Activated CD8-positive, alpha-beta T cell treated with anti-CD3 and anti-CD28 coated beads, Interleukin-2, amount 10 ng/mL, durations not matched to agents 7 days and 5 days (primary cell): ENCODE results near the gene CLPSL1. TPM values are rescaled to one million over a fixed set of nuclear protein-coding genes. Genes with fewer than 3 reads are reported as not detected.

Source experiments
- ATAC-seq: fragments of 150-1000 bp; cut with Tn5 transposase; one replicate; pipeline ENCODE4 v1.10.0; 2021; ENCODE audit warnings: moderate library complexity
- CTCF ChIA-PET: fragments of 350-600 bp; sonication (Branson Sonifier 250); formaldehyde crosslinking; loops from one replicate; lab custom pipeline; 2021; ENCODE audit warnings: antibody characterized with exemption; lab: Charles Lee
- POLR2A ChIA-PET: fragments of 350-600 bp; sonication (Branson Sonifier 250); formaldehyde crosslinking; loops from one replicate; lab custom pipeline; 2021; ENCODE audit warnings: antibody characterized with exemption; lab: Charles Lee
- DNase-seq: peaks from one replicate; pipeline ENCODE4 v3.0.0-alpha.2; 2020
- H3K27ac Mint-ChIP-seq: one replicate; pipeline ENCODE4 v1.8.0; 2021; ENCODE audit warnings: mild to moderate bottlenecking, mixed read lengths
- H3K27me3 Mint-ChIP-seq: one replicate; pipeline ENCODE4 v1.8.0; 2021; ENCODE audit warnings: low read depth, mixed read lengths
- H3K36me3 Mint-ChIP-seq: one replicate; pipeline ENCODE4 v1.8.0; 2021; ENCODE audit warnings: low read depth, mixed read lengths
- H3K4me1 Mint-ChIP-seq: one replicate; pipeline ENCODE4 v1.8.0; 2021; ENCODE audit warnings: low read depth, mixed read lengths
- H3K4me3 Mint-ChIP-seq: one replicate; pipeline ENCODE4 v1.8.0; 2021; ENCODE audit warnings: mild to moderate bottlenecking, mixed read lengths
- H3K9me3 Mint-ChIP-seq: one replicate; pipeline ENCODE4 v1.8.0; 2022; ENCODE audit warnings: mixed read lengths; ENCODE audit not compliant: insufficient read depth
- total RNA-seq, 2 experiments: library from RNA; stranded (reverse); gene quantifications; one replicate each; pipeline ENCODE4 v1.2.3, GENCODE V29; 2021

The CLPSL1 gene
- total RNA-seq, 2 experiments from 2014 or later = not detected

- Mint-ChIP-seq H3K27me3 (peaks cover 43% of the 10 kb centered on the region), H3K27ac (no peak overlapping the region), H3K9me3 (no peaks in the 10 kb centered on the region), H3K4me3 (no peak overlapping the region), H3K36me3 (no peaks in the 10 kb centered on the region), H3K4me1 (no peaks in the 10 kb centered on the region)
- no peak for DNase-seq
- POLR2A ChIA-PET = interaction anchor here (0.6 kb wide), 1 partner anchor 20 kb away, joined by 4 read pairs; no protein-coding TSS in a partner anchor
- no peak for ATAC-seq
- CTCF ChIA-PET = no interaction called here
Observed at GRCh38 chr6:35784200-35784599, 3.4 kb downstream of the CLPSL1 start.

GRCh38 chr6:35786272-35786671 is 5.5 kb downstream of the CLPSL1 start:
- Mint-ChIP-seq H3K9me3 (no peaks in the 10 kb centered on the region), H3K27me3 (peaks cover 43% of the 10 kb centered on the region), H3K36me3 (no peaks in the 10 kb centered on the region), H3K4me3 (no peak overlapping the region), H3K27ac (no peak overlapping the region), H3K4me1 (no peaks in the 10 kb centered on the region)
- CTCF ChIA-PET = no interaction called here
- ATAC-seq = no peak
- POLR2A ChIA-PET = no interaction called here
- no peak for DNase-seq

- DNase-seq = no peak
- no peak overlapping the region for H3K27ac Mint-ChIP-seq
- ChIA-PET CTCF (no interaction called here), POLR2A (no interaction called here)
- H3K27me3 Mint-ChIP-seq = peaks cover 43% of the 10 kb centered on the region
- H3K36me3 Mint-ChIP-seq = no peaks in the 10 kb centered on the region
- no peak for ATAC-seq
- H3K9me3 Mint-ChIP-seq = no peaks in the 10 kb centered on the region
- no peaks in the 10 kb centered on the region for H3K4me1 Mint-ChIP-seq
- no peak overlapping the region for H3K4me3 Mint-ChIP-seq
Observed at GRCh38 chr6:35786810-35787209, 6.0 kb downstream of the CLPSL1 start.

- CTCF ChIA-PET = no interaction called here
- H3K9me3 Mint-ChIP-seq = no peaks in the 10 kb centered on the region
- H3K27me3 Mint-ChIP-seq = peaks cover 43% of the 10 kb centered on the region
- ATAC-seq (no peak), DNase-seq (no peak)
- H3K36me3 Mint-ChIP-seq = no peaks in the 10 kb centered on the region
- POLR2A ChIA-PET = no interaction called here
- no peak overlapping the region for H3K4me3 Mint-ChIP-seq
- H3K27ac Mint-ChIP-seq = no peak overlapping the region
- H3K4me1 Mint-ChIP-seq = no peaks in the 10 kb centered on the region
Observed at GRCh38 chr6:35787266-35788218, 6.7 kb downstream of the CLPSL1 start.

GRCh38 chr6:35788423-35788982 is 7.7 kb downstream of the CLPSL1 start:
- CTCF ChIA-PET = no interaction called here
- Mint-ChIP-seq H3K27me3 (peaks cover 46% of the 10 kb centered on the region), H3K36me3 (no peaks in the 10 kb centered on the region)

GRCh38 chr6:35790683-35791082 is 9.9 kb downstream of the CLPSL1 start:
- ATAC-seq = no peak
- Mint-ChIP-seq H3K27me3 (peaks cover 34% of the 10 kb centered on the region), H3K27ac (no peak overlapping the region), H3K4me3 (no peak overlapping the region), H3K4me1 (no peaks in the 10 kb centered on the region), H3K36me3 (no peaks in the 10 kb centered on the region), H3K9me3 (no peaks in the 10 kb centered on the region)
- CTCF ChIA-PET = no interaction called here
- POLR2A ChIA-PET = no interaction called here
- DNase-seq = no peak

More at GRCh38 chr6:35788423-35788982, 7.7 kb downstream of the CLPSL1 start:
- POLR2A ChIA-PET = no interaction called here
- Mint-ChIP-seq H3K4me3 (no peak overlapping the region), H3K4me1 (no peaks in the 10 kb centered on the region), H3K27ac (no peak overlapping the region), H3K9me3 (no peaks in the 10 kb centered on the region)
- DNase-seq (no peak), ATAC-seq (no peak)

GRCh38 chr6:35794536-35795452 is 14.0 kb downstream of the CLPSL1 start:
- ChIA-PET CTCF (no interaction called here), POLR2A (no interaction called here)
- no peak for ATAC-seq
- no peaks in the 10 kb centered on the region for H3K9me3 Mint-ChIP-seq
- H3K36me3 Mint-ChIP-seq = no peaks in the 10 kb centered on the region
- H3K4me3 Mint-ChIP-seq = no peak overlapping the region
- DNase-seq = no peak
- H3K27me3 Mint-ChIP-seq = peaks cover 9% of the 10 kb centered on the region
- H3K27ac Mint-ChIP-seq = no peak overlapping the region
- no peaks in the 10 kb centered on the region for H3K4me1 Mint-ChIP-seq

GRCh38 chr6:35795453-35796071 is 14.7 kb downstream of the CLPSL1 start:
- Mint-ChIP-seq H3K27ac (no peak overlapping the region), H3K27me3 (peaks cover 5% of the 10 kb centered on the region), H3K4me3 (no peak overlapping the region), H3K9me3 (no peaks in the 10 kb centered on the region), H3K36me3 (no peaks in the 10 kb centered on the region), H3K4me1 (no peaks in the 10 kb centered on the region)
- ATAC-seq (no peak), DNase-seq (no peak)
- CTCF ChIA-PET = no interaction called here
- POLR2A ChIA-PET = no interaction called here

GRCh38 chr6:35796236-35796635 is 15.4 kb downstream of the CLPSL1 start:
- ChIA-PET CTCF (no interaction called here), POLR2A (no interaction called here)
- Mint-ChIP-seq H3K27ac (no peak overlapping the region), H3K4me1 (no peaks in the 10 kb centered on the region), H3K27me3 (peaks cover 3% of the 10 kb centered on the region), H3K36me3 (no peaks in the 10 kb centered on the region), H3K9me3 (no peaks in the 10 kb centered on the region), H3K4me3 (no peak overlapping the region)
- no peak for ATAC-seq
- DNase-seq = no peak

- Mint-ChIP-seq H3K36me3 (no peaks in the 10 kb centered on the region), H3K4me3 (no peak overlapping the region), H3K4me1 (no peaks in the 10 kb centered on the region), H3K9me3 (no peaks in the 10 kb centered on the region), H3K27ac (no peak overlapping the region), H3K27me3 (no peaks in the 10 kb centered on the region)
- CTCF ChIA-PET = no interaction called here
- POLR2A ChIA-PET = no interaction called here
- DNase-seq = no peak
- no peak for ATAC-seq
Observed at GRCh38 chr6:35797837-35798526, 17.2 kb downstream of the CLPSL1 start.

GRCh38 chr6:35798706-35799105 is 17.9 kb downstream of the CLPSL1 start:
- Mint-ChIP-seq H3K36me3 (no peaks in the 10 kb centered on the region), H3K9me3 (no peaks in the 10 kb centered on the region), H3K27me3 (no peaks in the 10 kb centered on the region), H3K27ac (no peak overlapping the region), H3K4me3 (no peak overlapping the region), H3K4me1 (no peaks in the 10 kb centered on the region)
- ChIA-PET CTCF (no interaction called here), POLR2A (no interaction called here)
- ATAC-seq (no peak), DNase-seq (no peak)
